GM18505 (cell line): ENCODE results near the gene ALK.

Source experiments
- ATAC-seq: cut with Tn5 transposase; IDR thresholded peaks from one replicate; pipeline ENCODE4 v1.9.1; 2021; ENCODE audit not compliant: unreplicated experiment
- POLR2A ChIP-seq: IDR thresholded peaks from 4 replicates; pipeline ENCODE4 v1.6.1; 2011; ENCODE audit warnings: borderline replicate concordance; ENCODE audit not compliant: insufficient read depth, insufficient read length; ENCODE audit errors: extremely low read depth

The ALK gene

DNA sequence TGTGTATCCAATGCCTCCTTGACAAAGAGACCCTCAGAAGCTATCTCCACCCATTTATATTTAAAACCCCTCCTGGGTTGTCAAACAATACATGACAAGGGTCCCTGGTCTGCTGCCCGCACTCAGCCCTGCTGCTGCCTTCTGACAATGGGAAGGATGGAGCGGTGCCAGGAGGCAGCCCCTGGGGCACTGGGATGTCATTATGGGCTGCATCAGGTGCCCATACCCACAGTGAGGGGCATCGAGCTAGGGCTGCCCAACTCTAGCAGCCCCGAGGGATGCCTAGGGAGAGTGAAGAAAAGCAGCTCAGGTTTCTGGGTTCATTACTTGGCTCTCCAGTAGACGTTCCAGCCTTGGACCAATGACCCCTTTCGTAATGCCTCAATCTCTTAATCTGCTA lies 301.7 kb downstream of the ALK start:
- TF ChIP-seq POLR2A, result no peak

GRCh38 chr2:29618024-29618423 lies 303.4 kb downstream of the ALK start:
- ATAC-seq, result no peak
- no peak for TF ChIP-seq POLR2A

More for the DNA sequence above, 301.7 kb downstream of the ALK start:
- no peak for ATAC-seq

DNA sequence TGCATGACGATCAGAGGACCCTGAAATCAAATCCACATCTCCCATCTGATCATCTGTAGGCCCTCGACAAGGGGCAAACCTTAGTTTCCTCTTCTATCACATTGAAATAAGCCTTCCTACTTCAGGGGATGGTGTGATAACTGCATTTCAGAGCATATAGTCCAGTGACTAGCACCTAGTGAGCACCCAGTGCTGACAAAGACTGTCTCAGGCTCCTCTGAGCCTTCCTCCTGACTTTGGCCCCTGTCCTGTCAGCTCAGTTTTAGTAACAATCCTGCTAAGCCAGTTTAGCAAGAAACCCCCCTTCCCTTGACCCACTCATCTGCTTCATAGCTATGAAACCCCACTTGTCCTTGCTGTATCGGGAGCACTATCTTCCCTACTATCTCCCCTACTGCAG lies 304.0 kb downstream of the ALK start:
- ATAC-seq, result no peak

DNA sequence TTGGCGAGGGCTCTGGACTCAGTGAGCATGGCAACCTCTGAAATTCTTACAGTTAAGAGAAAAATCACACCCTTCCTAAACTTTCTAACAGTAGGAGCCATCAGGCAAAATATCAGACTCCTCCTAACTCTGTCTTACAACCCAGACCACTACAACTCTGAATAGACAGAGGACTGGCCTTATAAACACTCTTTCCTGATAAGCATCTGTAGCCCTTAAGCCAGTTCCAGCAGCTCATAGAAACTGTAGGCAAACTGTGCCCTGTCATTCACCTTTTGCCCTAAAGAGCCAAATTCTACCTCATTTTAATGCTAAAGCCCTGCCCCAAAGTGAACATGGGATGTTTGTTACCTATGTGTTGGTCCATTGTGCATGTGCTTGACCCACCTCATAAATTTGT lies 304.8 kb downstream of the ALK start:
- ATAC-seq, result no peak
- no peak for TF ChIP-seq POLR2A

More for the DNA sequence above, 304.0 kb downstream of the ALK start:
- TF ChIP-seq POLR2A, result no peak

- no peak for ATAC-seq
- TF ChIP-seq POLR2A, result no peak
Observed at GRCh38 chr2:29615841-29616240, 305.5 kb downstream of the ALK start.

GRCh38 chr2:29615183-29615582 lies 306.2 kb downstream of the ALK start:
- no peak for TF ChIP-seq POLR2A
- ATAC-seq, result no peak

GRCh38 chr2:29614295-29614830 lies 307.0 kb downstream of the ALK start:
- TF ChIP-seq POLR2A, result no peak
- no peak for ATAC-seq

DNA sequence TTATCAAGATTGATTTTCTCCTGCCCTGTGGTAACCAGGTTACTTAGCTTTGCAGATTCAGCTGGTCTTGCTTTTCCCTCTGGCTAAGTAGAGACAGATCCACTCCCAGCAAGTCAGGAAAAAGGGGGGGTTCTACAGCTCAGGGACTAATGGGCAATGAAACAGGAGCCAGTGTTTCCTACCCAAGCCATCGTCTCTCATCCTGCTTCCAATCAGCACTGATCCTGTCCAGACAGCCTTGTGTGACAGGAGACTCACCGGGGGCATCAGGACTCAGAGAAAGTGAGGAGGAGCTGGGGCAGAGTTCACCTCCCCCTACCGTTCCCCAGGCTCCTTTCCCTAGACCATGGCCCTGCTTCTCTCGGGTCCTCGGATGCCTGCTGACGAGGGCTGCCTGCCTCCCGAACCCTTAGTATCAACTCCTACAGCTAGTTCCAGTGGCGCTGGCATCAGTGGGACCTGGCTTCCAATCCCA lies 307.6 kb downstream of the ALK start:
- no peak for TF ChIP-seq POLR2A
- ATAC-seq, result no peak

DNA sequence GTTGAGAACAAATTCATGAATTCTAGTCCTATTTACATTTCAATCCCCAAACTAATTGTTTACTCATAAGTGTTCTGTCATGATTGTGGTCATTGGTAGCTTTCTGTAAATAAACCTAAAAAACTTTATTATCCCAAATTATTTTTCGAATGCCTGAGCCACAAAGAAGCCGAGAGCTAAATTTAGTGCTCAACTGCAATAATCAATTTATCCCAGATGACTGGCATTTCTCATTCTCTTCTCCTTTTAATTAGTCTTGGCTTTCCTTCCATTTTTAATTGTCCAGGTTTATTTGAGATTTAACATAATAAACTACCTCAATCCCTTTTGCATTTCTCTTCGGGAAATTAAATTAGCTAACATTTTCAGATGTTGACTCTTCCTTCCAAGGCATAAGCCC lies 308.3 kb downstream of the ALK start:
- no peak for TF ChIP-seq POLR2A
- ATAC-seq, result no peak

DNA sequence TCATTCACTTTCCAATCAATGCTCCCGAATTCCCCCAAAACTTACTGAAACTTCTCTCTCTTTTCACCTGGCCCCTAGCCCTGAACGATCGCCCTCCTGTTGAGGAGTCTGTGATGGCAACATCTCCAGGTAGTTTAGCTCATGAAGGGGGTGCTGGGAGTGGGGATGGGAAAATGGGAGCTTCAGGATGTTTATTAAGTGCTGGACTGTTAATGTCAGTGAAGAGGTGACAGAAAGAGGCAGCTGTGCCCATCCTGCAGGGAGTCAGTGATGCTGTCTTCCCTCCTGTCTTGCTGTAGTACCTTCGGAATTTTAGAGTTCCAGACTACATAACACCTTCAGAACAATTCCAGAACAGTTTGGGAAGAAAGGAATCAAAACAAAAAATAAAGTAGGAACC lies 308.8 kb downstream of the ALK start:
- no peak for ATAC-seq
- TF ChIP-seq POLR2A, result no peak

DNA sequence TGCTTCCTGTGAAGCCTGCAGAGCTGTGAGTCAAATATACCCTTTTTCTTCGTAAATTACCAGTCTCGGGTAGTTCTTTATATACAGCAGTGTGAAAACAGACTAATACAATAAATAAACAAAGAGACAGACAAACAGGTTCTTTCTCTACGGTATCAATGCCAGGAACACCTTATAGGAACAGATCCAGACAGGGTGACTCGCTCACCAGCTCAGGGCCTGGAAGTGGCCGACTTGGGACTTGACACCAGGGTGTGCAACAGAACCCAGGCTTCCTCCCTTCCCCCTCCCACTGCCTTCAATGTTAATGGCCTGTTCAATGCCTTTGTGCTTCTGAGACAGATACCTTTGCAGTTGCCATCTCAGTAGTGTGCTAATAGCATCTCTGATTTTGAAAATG lies 309.5 kb downstream of the ALK start:
- no peak for TF ChIP-seq POLR2A
- no peak for ATAC-seq

DNA sequence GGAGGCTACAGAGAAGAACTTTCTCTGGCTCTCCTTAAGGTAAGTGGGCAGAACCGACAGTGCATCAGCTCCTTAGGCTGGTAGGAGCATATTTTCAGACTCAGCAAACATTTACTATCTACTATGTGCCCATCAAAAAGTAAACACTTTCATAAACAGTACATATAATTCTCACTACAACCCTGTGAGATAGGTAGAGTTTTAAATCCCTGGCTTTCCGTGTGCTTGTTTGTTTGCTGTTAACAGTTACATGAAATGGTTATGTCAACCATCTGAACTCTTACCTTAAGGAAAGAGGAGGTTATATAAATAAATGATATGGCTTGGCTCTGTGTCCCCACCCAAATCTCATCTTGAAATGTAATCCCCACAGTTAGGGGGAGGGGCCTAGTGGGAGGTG lies 310.1 kb downstream of the ALK start:
- no peak for TF ChIP-seq POLR2A
- ATAC-seq, result no peak

DNA sequence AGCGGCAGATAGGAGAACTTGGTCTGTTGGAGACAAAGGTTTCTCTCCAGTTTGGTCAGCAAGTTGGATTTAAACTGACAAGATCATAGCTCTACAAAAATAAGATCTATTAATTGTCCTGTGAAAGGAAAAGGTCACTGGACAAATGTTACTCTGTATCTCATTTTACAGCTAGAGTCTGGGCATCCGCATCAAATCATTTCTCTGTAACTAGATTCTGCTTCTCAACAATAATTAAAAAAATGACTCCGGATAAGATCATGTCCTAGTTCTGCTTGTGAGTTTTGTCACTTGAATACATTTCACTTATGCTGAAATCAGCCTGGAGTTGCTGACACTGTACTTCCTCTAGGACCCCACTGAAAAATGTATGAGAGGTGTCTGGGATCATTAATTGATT lies 310.8 kb downstream of the ALK start:
- ATAC-seq, result no peak
- no peak for TF ChIP-seq POLR2A

GRCh38 chr2:29607038-29607420 lies 314.4 kb downstream of the ALK start:
- ATAC-seq, result no peak

GRCh38 chr2:29606104-29607037 lies 315.0 kb downstream of the ALK start:
- no peak for TF ChIP-seq POLR2A
- ATAC-seq, result no peak

More at GRCh38 chr2:29607038-29607420, 314.4 kb downstream of the ALK start:
- no peak for TF ChIP-seq POLR2A

DNA sequence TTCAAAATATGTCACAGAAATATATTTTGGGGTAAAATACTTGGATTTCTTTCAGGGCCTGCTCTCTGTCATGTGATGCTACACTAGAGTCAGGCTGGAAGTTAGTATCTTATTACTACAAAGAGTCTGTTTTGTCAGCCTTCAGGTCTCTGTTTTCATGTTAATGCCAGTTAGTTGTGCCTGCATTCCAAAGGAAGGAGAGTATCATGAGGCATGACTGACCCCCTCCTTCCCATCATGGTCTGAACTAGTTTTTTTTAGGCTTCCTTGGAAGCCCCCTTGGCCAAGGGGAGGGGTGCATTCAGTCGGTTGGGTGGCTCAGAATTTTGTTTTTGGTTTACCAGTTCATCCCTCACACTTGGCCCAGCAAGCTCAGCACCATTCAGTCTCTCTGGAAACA lies 318.0 kb downstream of the ALK start:
- no peak for TF ChIP-seq POLR2A
- no peak for ATAC-seq
